H1 (cell line): ENCODE results near the gene ANKRD29. TPM values are rescaled to one million over a fixed set of nuclear protein-coding genes. Genes with fewer than 3 reads are reported as not detected.

Experiments used
- CTCF ChIA-PET: fragments of 300-600 bp; sonication (Branson Sonifier 250); formaldehyde crosslinking; loops from one replicate; lab custom pipeline; 2021; ENCODE audit not compliant: partially characterized antibody; lab: Charles Lee
- POLR2A ChIA-PET: fragments of 300-600 bp; sonication (Branson Sonifier 250); formaldehyde crosslinking; loops from one replicate; lab custom pipeline; 2021; ENCODE audit warnings: inconsistent platforms; ENCODE audit not compliant: partially characterized antibody; lab: Charles Lee
- DNase-seq, 2 experiments: peaks; one replicate each; pipeline versions ENCODE4 v3.0.0 to v3.0.0-alpha.2; 2010 to 2022; ENCODE audit warnings: low spot score in 2 of 2, low read depth in 1 of 2, mixed read lengths in 1 of 2
- FAIRE-seq: peaks from 2 replicates; lab custom pipeline; 2011; peaks lifted over from hg19 to GRCh38; lab: Jason Lieb, UNC
- H2AFZ ChIP-seq: 2 replicates; pipeline ENCODE4 v1.8.1; 2012; ENCODE audit warnings: low read length, inconsistent platforms
- H2AK5ac ChIP-seq: 2 replicates; pipeline ENCODE4 v1.6.1; 2013; ENCODE audit warnings: low read depth, low read length
- H2BK120ac ChIP-seq: replicated peaks from 2 replicates; pipeline ENCODE3; 2013; ENCODE audit warnings: low read depth, low read length, inconsistent platforms
- H2BK12ac ChIP-seq: 2 replicates; pipeline ENCODE4 v1.6.1; 2013; ENCODE audit warnings: low read depth, low read length
- H2BK15ac ChIP-seq: 2 replicates; pipeline ENCODE4 v1.6.1; 2013; ENCODE audit warnings: low read length
- H2BK20ac ChIP-seq: 2 replicates; pipeline ENCODE4 v1.6.1; 2013; ENCODE audit warnings: low read length
- H2BK5ac ChIP-seq: 2 replicates; pipeline ENCODE4 v1.6.1; 2013; ENCODE audit warnings: low read depth, low read length
- H3K14ac ChIP-seq: 2 replicates; pipeline ENCODE4 v1.6.1; 2013; ENCODE audit warnings: inconsistent platforms; ENCODE audit not compliant: insufficient read length
- H3K18ac ChIP-seq: 2 replicates; pipeline ENCODE4 v1.6.1; 2013; ENCODE audit warnings: low read length; ENCODE audit errors: extremely low read depth
- H3K23ac ChIP-seq: 2 replicates; pipeline ENCODE4 v1.6.1; 2013; ENCODE audit warnings: inconsistent platforms; ENCODE audit not compliant: insufficient read length
- H3K23me2 ChIP-seq: 2 replicates; pipeline ENCODE4 v1.6.1; 2013; ENCODE audit warnings: low read depth, low read length
- H3K27ac ChIP-seq: 2 replicates; pipeline ENCODE4 v1.6.1; 2011; ENCODE audit warnings: low read depth, low read length, inconsistent platforms
- H3K27me3 ChIP-seq, 4 experiments: replicated peaks in 1 of 4; 1 replicate in 1 of 4; 2 replicates in 3 of 4; pipeline versions ENCODE4 v1.6.1 to v1.8.1; 2011 to 2013; ENCODE audit warnings: low read length in 3 of 4, mild to moderate bottlenecking in 3 of 4, inconsistent platforms in 2 of 4, mixed read lengths in 2 of 4, moderate library complexity in 1 of 4; ENCODE audit not compliant: control insufficient read depth in 3 of 4, insufficient read depth in 3 of 4; ENCODE audit errors: extremely low read depth in 1 of 4
- H3K36me3 ChIP-seq, 4 experiments: 2 replicates each; pipeline versions ENCODE4 v1.6.1 to v1.8.1; 2011 to 2013; ENCODE audit warnings: mild to moderate bottlenecking in 4 of 4, low read length in 3 of 4, moderate library complexity in 2 of 4, control low read depth in 1 of 4, inconsistent platforms in 1 of 4; ENCODE audit not compliant: insufficient read depth in 4 of 4, control insufficient read depth in 2 of 4
- H3K4ac ChIP-seq: replicated peaks from 2 replicates; pipeline ENCODE3; 2013; ENCODE audit warnings: low read length, low read depth, mixed read lengths, inconsistent platforms; ENCODE audit not compliant: insufficient read length
- H3K4me1 ChIP-seq, 4 experiments: replicated peaks in 1 of 4; 1 replicate in 1 of 4; 2 replicates in 3 of 4; pipeline versions ENCODE4 v1.6.1 to v1.8.1; 2011 to 2013; ENCODE audit warnings: low read length in 3 of 4, inconsistent platforms in 2 of 4, mixed read lengths in 1 of 4; ENCODE audit not compliant: insufficient read depth in 4 of 4, control insufficient read depth in 3 of 4
- H3K4me2 ChIP-seq, 2 experiments: 2 replicates each; pipeline versions ENCODE4 v1.6.1 to v1.8.1; 2011 to 2013; ENCODE audit warnings: low read depth in 2 of 2, low read length in 2 of 2, control low read depth in 1 of 2, inconsistent platforms in 1 of 2, mild to moderate bottlenecking in 1 of 2; ENCODE audit not compliant: insufficient read depth in 1 of 2
- H3K4me3 ChIP-seq, 4 experiments: fragments of 200-600, 300-600 bp in 1 of 4; sonication (generic), shearing (Covaris generic), sonication (Bioruptor Twin) in 1 of 4; 2 replicates each; pipeline versions ENCODE4 v1.5.1 to v1.8.1; 2011 to 2016; ENCODE audit warnings: low read length in 4 of 4, low read depth in 3 of 4, control low read depth in 2 of 4, inconsistent platforms in 2 of 4, mild to moderate bottlenecking in 2 of 4, mixed read lengths in 1 of 4, moderate library complexity in 1 of 4; ENCODE audit not compliant: insufficient read depth in 2 of 4; ENCODE audit errors: extremely low read depth in 1 of 4
- H3K56ac ChIP-seq: replicated peaks from 2 replicates; pipeline ENCODE3; 2013; ENCODE audit warnings: low read depth, mild to moderate bottlenecking, mixed read lengths, low read length, inconsistent platforms; ENCODE audit not compliant: insufficient read length
- H3K79me1 ChIP-seq: 2 replicates; pipeline ENCODE4 v1.6.1; 2013; ENCODE audit warnings: low read depth, low read length, control low read depth
- H3K79me2 ChIP-seq, 2 experiments: 2 replicates each; pipeline versions ENCODE4 v1.6.1 to v1.8.1; 2012 to 2013; ENCODE audit warnings: low read length in 2 of 2, mild to moderate bottlenecking in 2 of 2, inconsistent platforms in 1 of 2; ENCODE audit not compliant: insufficient read depth in 2 of 2, control insufficient read depth in 1 of 2
- H3K9ac ChIP-seq, 4 experiments: replicated peaks in 1 of 4; 1 replicate in 1 of 4; 2 replicates in 3 of 4; pipeline versions ENCODE4 v1.6.1 to v1.8.1; 2011 to 2013; ENCODE audit warnings: low read depth in 3 of 4, low read length in 3 of 4, control low read depth in 2 of 4, mild to moderate bottlenecking in 2 of 4, moderate library complexity in 2 of 4, inconsistent platforms in 1 of 4; ENCODE audit errors: extremely low read depth in 1 of 4
- H3K9me3 ChIP-seq, 2 experiments: 2 replicates each; pipeline versions ENCODE4 v1.6.1 to v1.8.1; 2012 to 2013; ENCODE audit warnings: mild to moderate bottlenecking in 2 of 2, moderate library complexity in 2 of 2, control low read depth in 1 of 2, inconsistent platforms in 1 of 2, low read depth in 1 of 2, low read length in 1 of 2, mixed read lengths in 1 of 2; ENCODE audit not compliant: insufficient read depth in 2 of 2
- H4K20me1 ChIP-seq, 2 experiments: replicated peaks in 1 of 2; 2 replicates each; pipeline versions ENCODE3 to v1.8.1; 2011 to 2013; ENCODE audit warnings: inconsistent platforms in 2 of 2, low read length in 2 of 2, mild to moderate bottlenecking in 1 of 2; ENCODE audit not compliant: insufficient read depth in 2 of 2, control insufficient read depth in 1 of 2
- H4K5ac ChIP-seq: 2 replicates; pipeline ENCODE4 v1.6.1; 2013; ENCODE audit warnings: low read length, low read depth, mixed read lengths, inconsistent platforms; ENCODE audit not compliant: insufficient read length
- H4K8ac ChIP-seq: 2 replicates; pipeline ENCODE4 v1.8.0; 2013; ENCODE audit warnings: mild to moderate bottlenecking, moderate library complexity, low read length, inconsistent platforms; ENCODE audit not compliant: insufficient read depth; ENCODE audit errors: extremely low read depth
- H4K91ac ChIP-seq: replicated peaks from 2 replicates; pipeline ENCODE3; 2013; ENCODE audit warnings: low read length, mixed read lengths, inconsistent platforms; ENCODE audit not compliant: insufficient read length
- CBX5 ChIP-seq: fragments of 300-800, 300-1000 bp; sonication (generic); IDR thresholded peaks from 2 replicates; pipeline ENCODE4 v1.7.1; 2016; ENCODE audit warnings: antibody characterized with exemption, low read length, low read depth
- MAFK ChIP-seq: IDR thresholded peaks from 2 replicates; pipeline ENCODE4 v1.6.1; 2012; ENCODE audit warnings: low read depth, mild to moderate bottlenecking, improper control_type of control experiment, low read length
- SIRT6 ChIP-seq: IDR thresholded peaks from one replicate; pipeline ENCODE4 v1.7.1; 2012; ENCODE audit warnings: low read length, inconsistent platforms
- TEAD4 ChIP-seq: IDR thresholded peaks from 2 replicates; pipeline ENCODE4 v1.6.1; 2012; ENCODE audit warnings: low read depth, low read length, inconsistent platforms, mixed read lengths
- whole genome bisulfite sequencing, 2 experiments: shearing (Covaris generic) in 1 of 2; methylation state at CpG; one replicate each; pipeline versions ENCODE4 v1.1.6 to v1.1.7; 2013 to 2015; ENCODE audit warnings: low lambda C conversion rate in 2 of 2, mixed read lengths in 2 of 2, inconsistent platforms in 1 of 2, low coverage in 1 of 2, missing lambda C conversion rate in 1 of 2; ENCODE audit not compliant: insufficient replicate concordance in 2 of 2, insufficient coverage in 1 of 2, insufficient read length in 1 of 2; ENCODE audit errors: extremely low coverage in 1 of 2, missing lambda C conversion rate in 1 of 2; 5-methylcytosine and 5-hydroxymethylcytosine counted together
- polyA plus RNA-seq, 7 experiments: library from polyadenylated mRNA; depleted of rRNA in 3 of 7; stranded (reverse) in 5 of 7; unstranded in 2 of 7; fragments of >200 nt in 5 of 7; fragments of 200-250 nt in 2 of 7; gene quantifications; 1 replicate in 5 of 7; 2 replicates in 1 of 7; 4 replicates in 1 of 7; pipeline versions ENCODE4 v1.2.1 to v1.2.3, GENCODE V29; 2011 to 2013; ENCODE audit warnings: missing spikeins in 2 of 7, mixed read lengths in 2 of 7
- total RNA-seq: library from RNA; stranded (reverse); fragmentation: NEBNext Ultra II Directional; extraction: Animal tissue kit (Norgen Biotek cat#: 25700); gene quantifications from 2 replicates; pipeline ENCODE4 v1.2.1, GENCODE V29; 2021

Gene ANKRD29
- total and polyA plus RNA-seq, 2 of the 8 experiments (the other 6 are each of a cell fraction or from before 2014, with no cell fraction given), result 3.0 to 7.3 TPM

DNA sequence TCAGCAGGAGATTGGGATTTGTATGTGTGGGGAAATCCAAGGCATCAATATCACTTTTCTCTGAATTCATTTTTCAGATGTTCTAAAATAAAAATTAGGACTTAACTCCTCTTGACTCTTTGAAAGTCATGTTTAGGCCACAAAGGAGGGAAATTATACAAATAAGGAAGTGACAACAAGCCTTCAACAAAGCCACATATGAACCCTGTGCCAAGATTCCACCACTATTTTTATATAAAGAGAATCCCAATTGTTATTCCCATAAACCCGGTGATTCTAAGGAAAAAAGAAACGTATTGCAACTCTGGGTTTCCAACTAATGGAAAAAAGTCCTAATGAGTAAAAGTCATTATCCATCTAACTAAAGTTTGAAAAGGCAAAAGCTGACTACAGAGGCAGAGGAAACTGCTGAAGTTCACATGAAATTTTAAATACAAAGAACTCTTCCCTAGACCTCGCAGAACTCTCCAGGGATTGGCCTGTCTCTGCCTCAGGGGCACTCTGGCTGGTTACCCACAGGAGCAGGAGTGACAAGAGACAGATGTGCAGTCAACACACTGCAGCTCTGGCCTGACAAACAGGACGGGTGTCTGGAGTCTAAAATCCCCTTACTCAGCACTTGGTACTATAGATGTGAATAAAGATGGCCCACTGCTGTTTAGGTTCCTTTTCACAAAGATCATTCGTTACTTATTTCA is 88.0 kb downstream of the ANKRD29 start:
- Histone ChIP-seq H2BK12ac (peak overlapping the region; percentile 75; the same call in 1 of the 2 replicates), H3K79me1 (peaks cover 4% of the 10 kb centered on the region), H3K14ac (no peak overlapping the region), H3K4me1 (peaks cover 0 to 4% (median 1%) of the 10 kb centered on the region in 4 experiments; a peak in 2 of 7 replicates), H2AFZ (no peak overlapping the region), H2AK5ac (no peak overlapping the region), H3K9me3 (no peaks in the 10 kb centered on the region), H3K4me2 (no peak overlapping the region), H3K9ac (no peak overlapping the region), H3K4me3 (no peak overlapping the region), H4K20me1 (peaks cover 0 to 2% of the 10 kb centered on the region in 2 experiments), H3K23me2 (no peaks in the 10 kb centered on the region), H3K79me2 (peaks cover 0 to 12% of the 10 kb centered on the region in 2 experiments; a peak in 2 of 4 replicates), H3K36me3 (peaks cover 0 to 22% (median 5%) of the 10 kb centered on the region in 4 experiments; a peak in 5 of 8 replicates), H2BK120ac (no peak overlapping the region), H2BK15ac (no peak overlapping the region), H3K18ac (no peak overlapping the region), H3K4ac (no peak overlapping the region), H4K91ac (no peak overlapping the region), H2BK20ac (no peak overlapping the region), H3K23ac (no peak overlapping the region), H3K27me3 (no peaks in the 10 kb centered on the region), H4K8ac (no peak overlapping the region), H3K56ac (no peak overlapping the region), H2BK5ac (no peak overlapping the region), H3K27ac (no peak overlapping the region), H4K5ac (no peak overlapping the region)
- POLR2A ChIA-PET, result interaction anchor here (1.3 kb wide), 1 partner anchor 11 kb away, joined by 3 read pairs; no protein-coding TSS in a partner anchor
- FAIRE-seq (no peak), DNase-seq (no peak)
- 79% methylated on average over 5 of the region's 5 CpGs; no CpG with 5 or more reads in 1 of the 2 experiments for WGBS, 2 experiments
- TF ChIP-seq SIRT6 (no peak), CBX5 (no peak), MAFK (peak; percentile 28), TEAD4 (no peak)
- CTCF ChIA-PET, result interaction anchor here (0.6 to 1.1 kb wide), 3 partner anchors 13 to 866 kb away, joined by 3 to 4 read pairs (median 4); no protein-coding TSS in a partner anchor
